Fibroblast of peridontal ligament (primary cell): ENCODE results near the gene CHRM4.

Experiments used
- DNase-seq: peaks from one replicate; pipeline ENCODE4 v3.0.0-alpha.2; 2010; ENCODE audit errors: extremely low read depth

Gene CHRM4

DNA sequence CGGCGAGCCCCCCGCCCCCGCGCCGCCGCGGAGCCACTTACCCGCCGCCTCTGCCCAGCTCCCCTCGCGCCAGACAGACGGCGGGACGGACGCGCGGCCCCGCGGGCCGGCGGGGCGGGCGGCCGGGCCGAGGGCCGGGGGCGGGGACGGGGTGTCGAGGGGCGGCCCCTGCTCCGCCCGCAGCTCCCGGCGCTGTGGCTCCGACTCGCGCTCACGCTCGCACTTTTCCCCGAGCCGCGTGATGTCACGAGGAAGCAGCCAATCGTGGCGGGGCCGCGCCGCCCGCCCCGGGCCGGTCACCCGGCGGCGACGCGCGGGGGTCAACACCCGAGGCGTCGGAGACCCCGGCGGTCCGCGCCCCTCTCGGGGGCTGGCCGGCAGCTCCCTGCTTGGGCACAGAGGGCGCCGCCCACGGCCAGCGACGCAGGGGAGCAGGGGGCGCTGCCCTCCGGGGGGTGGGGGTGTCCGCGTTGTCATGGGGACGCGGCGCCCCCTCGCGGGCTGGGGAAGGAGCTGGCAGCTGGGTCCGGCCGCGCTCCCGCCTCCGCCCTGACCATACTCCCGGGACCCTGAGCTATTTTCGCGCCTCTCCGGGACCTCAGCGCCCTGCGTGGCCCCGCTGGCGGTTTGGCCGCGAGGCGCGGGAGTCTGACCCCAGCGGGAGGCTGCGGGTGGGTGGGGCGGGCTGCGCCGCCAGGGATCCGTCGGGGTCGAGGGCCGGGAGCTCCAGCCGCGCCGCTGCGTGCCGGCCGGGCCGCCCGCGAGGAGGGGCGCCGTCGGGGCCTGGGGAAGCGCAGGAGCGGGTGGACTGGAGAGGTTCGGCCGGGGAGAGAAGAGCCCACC lies at the start of gene CHRM4:
Gene CHRM4, minus strand, starts transcription at position 199 of the 843 bp plus-strand sequence. CDS start 5,219 bp downstream, outside the sequence.
- no peak for DNase-seq

DNA sequence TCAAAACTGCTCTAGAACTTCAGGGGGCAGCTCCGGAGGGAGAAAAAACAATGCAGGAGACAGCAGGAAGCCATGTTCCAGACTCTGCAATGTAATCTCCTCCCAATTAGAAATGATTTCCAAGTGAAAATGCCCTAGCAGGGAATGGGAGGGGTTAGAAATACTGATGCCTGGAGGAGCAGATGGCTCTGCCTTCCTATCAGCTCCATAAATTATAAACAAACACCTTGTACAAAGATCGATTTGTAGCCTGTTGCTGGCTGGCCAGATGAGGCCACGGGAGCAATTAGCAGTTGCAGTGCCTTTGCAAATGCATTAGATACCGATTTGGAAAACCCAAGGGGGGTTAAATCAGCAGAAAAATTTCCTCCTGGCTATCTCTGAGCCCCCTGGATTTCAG lies 46.6 kb upstream of the CHRM4 start:
- DNase-seq, result no peak

DNA sequence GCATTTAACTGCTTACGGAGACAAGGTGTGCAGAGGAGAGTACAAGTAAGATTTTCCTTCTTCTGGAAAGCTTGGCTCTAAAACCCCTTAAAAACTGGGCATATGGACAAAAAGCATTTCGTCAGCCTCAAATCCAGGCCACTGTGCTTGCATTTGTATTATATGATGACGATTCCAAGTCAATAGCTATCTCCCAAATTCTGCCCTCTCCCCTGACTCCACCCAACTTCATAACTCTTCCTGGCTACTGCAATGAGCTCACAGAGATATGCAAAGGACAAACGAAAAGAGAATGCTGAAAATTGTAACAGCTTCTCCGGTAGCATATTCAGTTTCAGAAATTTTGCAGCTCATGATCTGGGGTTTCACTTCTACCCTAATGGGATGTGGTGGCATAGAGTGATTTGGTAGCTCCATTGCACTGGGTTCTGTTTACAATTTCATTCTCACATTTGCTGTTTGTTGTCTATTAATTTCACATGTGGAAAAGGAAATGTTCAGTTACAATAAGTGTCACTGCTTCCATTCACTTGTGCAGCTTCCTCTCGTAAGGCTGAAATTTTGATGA lies 45.6 kb upstream of the CHRM4 start:
- DNase-seq, result peak; percentile 40

DNA sequence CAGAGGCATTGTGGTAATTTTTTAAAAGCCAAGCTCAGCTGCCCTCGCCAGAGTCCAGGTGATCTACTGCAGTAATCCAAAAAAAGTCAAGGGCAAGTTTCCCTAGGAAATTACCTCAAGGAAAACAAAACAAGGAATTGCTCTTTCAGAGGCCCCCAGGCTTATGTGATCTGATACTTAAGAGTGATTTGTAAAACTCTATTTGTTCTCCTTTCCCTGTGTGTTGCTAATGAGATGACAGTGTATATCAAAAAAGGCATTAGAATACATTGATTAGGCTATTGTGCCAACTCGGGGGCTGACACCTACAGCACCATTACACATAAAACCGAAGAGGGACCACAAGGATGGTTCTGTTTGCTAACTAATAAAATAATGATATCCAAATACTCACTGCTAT lies 44.5 kb upstream of the CHRM4 start:
- DNase-seq, result no peak

DNA sequence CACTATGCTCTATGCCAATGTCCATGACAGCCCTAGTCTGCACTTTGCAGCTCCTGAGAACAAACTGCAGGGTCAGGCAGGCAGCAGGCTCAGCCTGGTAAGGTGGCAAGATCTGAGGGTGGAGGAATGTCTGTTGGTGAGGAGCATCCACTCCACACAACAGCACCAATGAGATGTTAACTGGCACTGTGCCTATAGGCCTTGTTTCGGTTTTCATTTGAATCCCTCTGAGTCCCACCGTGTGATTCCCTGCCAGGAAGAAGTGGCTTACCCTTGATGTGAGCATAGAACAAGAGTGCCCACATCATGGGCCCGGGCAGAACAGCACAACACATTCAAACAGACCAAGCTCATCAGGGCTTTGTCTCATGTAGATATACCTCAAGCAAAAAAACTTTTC lies 44.1 kb upstream of the CHRM4 start:
- DNase-seq, result peak; percentile 12

DNA sequence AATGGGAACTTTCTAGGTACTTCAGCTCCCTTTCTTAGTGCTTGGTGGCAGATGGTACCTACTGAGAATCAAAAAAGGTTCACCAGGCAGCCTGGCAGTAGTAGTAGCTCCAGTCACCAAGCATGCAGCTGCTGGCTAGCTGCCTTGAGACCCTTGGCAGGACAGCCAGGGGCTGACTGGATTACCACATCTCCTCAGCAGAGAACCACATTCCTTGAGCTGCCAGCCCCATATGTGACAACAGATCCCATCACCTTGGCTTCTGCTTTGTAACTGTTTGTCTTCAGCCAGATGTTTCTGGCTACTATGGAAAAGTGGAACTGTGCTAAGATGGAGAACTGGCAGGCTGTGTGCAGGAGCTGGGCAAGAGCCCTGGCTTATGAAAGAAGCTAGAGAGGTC lies 39.6 kb upstream of the CHRM4 start:
- no peak for DNase-seq

DNA sequence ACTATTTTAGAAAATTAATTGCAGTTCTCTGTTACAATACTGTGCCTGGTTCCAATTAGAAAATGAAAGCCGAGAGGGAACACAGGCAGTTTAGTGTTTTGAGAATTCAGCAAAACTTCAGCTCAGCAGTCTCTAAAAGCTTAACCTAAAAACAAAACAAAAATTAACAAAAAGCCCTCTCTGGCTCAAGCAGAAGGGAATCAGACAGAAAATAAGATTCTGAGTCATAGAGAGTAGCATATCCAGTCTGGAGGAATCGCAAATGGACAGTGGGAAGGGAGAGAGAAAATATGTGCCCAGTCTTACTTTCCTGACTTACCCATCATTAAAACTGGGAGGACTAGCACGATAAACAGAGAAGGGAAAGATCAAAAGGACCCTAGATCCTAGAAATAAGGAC lies 38.1 kb upstream of the CHRM4 start:
- peak; percentile 65 for DNase-seq

DNA sequence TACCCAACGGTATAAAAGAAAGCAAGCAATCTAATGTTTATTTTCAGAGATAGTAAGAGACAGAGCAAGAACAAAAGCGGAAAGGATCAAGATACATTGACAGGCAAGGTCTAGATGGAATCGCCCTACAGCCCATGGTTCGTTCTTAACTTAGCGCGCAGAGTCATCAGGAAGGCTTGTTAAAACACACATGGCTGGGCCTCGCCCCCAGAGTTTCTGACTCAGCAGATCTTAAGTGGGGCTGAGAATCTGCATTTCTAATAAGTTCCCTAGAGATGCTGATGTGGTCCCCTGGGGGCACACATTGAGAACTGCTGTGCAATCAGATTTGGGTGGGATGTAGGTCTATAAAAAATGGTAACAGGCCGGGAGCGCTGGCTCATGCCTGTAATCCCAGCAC lies 35.8 kb upstream of the CHRM4 start:
- DNase-seq, result no peak

DNA sequence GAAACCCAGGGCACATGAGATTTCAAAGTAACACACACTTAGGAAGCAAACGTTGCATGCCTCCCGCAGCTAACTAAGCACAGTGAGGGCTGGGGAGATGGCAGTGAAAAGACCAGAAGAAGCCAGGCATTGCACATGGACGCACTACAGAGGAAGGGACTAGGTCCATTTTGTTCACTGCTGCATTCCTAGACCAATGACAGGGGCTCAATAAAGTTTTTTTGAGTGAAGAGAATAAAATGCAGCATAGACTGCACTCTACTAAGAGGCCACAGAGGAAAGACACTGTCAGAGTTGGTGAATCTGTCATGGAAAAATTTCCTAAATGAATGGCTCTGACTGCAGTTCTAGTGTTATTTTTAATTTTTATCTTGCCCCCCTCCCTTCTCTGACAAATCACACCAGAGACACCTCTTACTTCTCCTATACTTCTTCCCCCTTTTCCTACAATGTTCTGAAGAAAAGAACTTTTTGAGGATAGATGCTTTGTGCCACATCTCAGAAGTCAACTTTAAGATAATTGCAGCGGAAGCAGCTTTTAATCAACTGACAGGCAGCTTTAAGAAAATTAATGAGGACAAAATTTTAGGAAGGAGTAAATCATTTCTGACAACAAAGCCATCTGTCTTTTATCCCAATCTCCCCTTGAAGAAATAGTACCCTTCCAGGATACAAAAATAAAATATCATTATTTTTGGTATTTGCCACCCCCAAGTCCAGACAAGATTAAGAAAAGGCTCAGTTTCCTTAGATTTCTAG lies 34.8 kb upstream of the CHRM4 start:
- DNase-seq, result no peak

DNA sequence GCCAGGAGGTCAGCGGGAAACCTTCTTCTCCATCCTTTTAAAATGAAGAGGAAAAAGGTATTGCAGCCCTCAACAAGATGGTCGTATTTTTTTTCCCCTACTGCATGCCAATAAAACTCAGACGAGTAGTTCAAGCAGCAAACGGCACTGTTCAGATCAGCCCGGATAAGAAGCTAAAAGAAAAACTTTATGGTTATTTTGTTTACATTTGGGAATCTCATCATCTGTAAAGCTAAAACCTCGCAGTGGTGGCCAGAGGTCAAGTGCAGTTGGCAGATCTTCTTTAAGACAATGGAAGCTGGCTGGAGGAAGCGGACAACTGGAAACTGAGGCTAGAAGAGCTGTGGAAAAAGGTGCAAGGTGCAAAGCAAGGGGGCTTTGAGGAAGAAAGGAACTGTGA lies 31.0 kb upstream of the CHRM4 start:
- DNase-seq, result peak; percentile 29

DNA sequence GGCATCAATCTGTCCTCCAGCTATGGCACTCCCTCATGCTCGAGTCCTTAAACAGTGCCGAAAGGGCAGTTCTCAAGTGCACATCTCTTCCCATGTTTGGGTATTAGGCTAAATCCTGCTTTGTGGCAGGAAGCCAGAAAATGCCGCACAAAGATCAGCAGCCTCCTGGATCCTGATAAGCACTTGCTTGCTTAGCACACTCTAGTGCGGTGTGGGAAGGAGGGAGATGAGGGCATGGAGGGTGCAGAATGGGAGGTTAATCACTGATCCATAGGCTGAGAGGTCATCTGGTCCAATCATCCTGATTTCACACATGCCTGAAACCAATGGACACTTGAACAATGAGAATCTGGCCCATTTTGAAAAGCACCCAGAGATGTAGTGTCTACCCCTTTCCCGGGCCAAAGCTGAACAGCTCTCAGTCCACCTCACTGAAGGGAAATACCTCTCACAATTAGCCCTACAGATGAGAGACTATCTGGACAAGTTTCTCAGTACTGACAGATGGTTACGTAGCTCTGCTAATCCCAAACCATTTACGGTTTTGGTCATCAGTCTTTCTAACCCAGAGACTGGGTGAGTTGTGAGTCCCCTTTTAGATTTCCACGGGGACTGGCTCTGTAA lies 29.8 kb upstream of the CHRM4 start:
- no peak for DNase-seq

DNA sequence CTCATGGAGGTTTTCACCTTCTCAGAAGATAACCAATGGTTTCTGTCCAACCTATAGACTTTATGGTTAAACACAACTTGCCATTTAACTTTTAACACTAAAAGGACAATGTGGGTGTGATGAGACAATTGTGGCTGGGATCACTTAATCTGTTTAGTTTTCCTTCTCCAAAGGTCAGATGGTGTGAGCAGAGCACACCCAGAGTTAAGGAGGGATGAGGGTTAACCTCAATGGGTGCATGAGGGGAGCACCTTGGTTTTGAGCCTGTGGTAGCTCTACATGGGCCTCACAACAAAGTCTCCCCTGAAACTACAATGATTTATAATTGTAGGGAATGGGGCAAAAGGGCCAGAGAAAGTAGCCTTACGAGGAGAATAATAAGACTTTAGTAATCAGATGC lies 28.9 kb upstream of the CHRM4 start:
- no peak for DNase-seq

DNA sequence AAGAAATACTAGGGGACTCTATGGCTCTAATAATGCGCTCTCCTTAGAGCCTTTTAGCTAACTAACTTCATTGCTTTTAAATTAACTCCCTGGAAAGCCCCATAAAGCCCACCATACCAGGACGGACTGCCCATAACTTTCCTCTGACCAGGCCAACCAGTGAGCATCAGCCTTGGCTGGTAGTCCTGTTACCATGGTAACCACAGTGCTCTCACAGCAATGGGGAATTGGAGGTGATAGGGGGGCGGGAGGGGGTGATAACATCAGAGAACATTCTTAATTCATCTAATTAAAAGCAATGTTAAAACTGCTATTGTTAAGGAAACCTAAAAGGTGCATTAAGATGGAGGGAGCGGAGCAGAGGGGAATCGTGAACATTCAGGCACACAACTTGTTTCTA lies 27.2 kb upstream of the CHRM4 start:
- DNase-seq, result no peak

DNA sequence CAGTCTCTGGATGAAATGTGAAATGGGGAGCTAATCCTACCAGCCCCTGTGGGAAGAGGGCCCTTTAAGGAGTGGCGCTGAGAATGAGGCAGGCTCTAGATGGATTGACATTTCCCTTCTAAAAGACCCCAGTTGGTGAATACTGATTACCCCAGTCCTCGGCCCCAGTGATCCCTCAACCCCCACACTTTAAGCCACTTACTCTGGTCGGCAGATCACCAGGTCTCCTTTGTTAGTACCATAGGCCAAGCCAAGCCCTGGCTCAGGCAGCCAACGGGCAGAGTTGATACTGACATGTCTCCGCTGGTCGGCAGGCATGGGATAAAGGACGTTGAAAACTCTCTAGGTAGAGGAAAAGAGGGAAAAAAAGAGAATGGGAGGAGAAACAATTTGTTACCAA lies 26.1 kb upstream of the CHRM4 start:
- no peak for DNase-seq

DNA sequence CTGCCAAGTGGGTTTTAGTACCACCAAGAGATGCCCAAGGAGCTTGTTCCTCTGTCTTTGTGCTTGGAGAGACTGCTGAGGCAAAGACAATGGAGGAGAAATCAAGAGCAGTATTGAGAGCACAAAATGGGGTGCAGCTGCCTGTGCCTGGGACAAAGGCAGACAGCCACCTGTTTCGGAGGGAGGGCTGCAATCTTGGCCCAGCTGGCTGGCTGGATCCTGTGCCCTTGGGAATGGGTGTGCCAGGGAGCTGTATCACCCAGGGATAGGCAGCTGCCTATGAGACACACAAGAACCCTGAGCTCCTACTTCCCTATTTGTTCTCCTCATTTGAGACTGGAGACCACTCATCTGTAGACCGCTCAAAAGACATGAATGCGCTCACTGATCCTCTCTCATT lies 23.3 kb upstream of the CHRM4 start:
- no peak for DNase-seq

DNA sequence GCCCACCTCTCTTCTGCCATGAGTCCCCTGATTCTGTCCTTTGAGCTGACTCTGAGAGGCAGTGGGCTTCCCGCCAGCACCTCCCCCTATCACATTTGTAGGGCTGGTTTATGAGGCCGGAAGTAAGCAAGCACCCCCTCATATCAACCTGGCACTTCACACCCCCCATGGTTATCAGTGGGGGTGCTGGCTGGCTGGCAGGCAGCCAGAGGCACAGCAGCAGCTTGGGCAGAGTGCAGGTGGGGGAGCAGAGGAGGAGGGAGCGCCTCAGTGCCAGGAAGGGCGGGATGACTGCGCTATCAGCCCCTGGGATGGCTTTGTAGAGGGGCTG lies 22.9 kb upstream of the CHRM4 start:
- DNase-seq, result no peak

DNA sequence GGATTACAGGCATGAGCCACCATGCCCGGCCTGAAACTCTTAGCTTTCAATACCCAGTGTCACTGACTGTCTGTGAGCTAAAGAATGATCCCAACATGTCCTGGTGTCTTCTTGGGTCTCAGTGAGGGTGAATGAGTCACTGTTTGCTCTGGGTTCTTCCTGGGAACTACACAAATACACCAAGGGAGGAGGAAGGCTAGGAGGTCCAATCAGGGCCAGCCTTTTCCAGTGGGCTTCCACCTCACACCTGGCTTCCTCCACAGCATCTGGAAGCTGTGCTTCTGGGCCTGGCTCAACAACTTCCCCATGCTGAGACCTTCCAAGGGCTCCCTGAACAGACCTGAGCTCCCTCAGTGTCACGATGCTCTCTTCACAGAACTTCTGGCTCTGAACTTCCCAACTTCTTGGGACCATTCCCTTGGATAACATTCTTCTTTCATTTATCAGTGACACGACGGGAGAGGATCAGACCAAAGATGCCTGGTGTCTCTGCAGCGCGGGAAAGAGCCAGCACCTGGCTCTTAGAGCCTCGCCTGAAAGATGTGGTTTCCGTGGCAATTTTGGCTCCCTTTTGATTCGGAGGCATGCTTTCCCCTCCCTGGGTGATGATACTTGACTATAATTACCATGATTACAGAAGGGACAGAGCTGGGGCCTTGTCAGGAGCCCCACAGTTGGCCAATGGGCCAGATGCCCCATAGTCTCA lies 22.3 kb upstream of the CHRM4 start:
- DNase-seq, result no peak

DNA sequence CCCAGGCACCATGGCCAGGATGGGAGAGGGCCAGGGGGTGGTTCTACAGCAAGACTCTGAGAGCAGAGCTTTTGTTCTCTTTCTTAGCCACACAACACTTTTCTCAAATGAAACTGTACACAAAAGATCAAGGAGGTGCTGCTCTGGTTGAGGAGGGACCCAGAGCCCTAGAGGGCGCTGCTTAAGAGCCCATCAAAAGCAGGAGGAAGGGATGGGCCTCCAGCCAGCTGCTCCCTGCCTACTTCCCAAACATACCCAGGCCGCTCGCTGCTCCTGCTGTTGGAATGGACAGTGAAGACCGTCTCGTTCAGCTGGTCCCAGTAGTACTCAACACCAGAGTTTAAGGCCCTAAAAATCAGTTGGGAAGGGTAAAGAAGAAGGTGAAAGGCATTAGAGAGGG lies 18.4 kb upstream of the CHRM4 start:
- peak; percentile 43 for DNase-seq

DNA sequence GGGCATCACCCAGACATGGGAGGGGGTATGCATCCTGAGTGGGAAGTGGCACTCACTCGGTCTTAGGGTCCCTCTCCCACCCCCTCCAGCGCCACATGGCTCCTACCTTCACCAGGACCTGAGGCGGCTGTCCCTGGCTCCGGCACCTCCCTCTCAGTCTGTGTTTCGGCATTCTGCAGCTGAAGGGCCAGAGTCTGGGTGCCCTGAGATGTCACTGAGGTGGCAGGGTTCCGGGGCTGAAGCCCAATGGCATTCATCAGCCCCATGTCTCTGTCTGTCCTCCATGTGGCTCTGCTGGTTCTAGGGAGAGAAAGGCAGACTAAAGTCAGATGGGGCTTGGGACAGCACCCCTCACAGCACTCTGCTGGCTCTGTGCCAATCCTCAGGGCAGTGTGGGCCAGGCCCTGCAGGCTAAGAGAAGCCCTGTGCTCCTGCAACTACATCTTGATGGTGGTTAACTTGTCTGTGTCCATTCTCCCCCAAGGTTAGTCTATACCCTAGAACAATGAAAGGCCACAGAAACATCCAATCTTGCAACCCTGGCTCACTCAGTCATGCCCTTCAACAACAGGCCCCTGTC lies 16.9 kb upstream of the CHRM4 start:
- no peak for DNase-seq

DNA sequence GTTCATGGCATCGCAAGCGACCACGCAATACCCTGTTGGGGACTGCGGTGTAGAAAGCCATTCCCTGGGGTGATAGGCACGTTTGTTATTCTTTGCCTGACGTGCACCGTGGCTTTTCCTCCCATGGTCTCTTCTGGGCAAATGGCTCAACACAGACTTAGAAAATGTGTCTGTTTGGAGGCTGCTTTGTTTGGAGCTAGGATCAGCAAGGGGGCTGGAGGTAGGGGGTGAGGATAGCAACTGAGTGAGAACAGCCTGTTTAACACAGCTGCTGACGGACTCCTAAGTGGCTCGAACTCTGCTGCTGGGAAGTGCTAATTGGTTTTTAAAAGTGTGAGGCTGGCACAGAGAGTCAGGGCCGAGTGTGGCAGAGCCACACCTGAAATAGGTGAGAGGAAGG lies 16.1 kb upstream of the CHRM4 start:
- no peak for DNase-seq

DNA sequence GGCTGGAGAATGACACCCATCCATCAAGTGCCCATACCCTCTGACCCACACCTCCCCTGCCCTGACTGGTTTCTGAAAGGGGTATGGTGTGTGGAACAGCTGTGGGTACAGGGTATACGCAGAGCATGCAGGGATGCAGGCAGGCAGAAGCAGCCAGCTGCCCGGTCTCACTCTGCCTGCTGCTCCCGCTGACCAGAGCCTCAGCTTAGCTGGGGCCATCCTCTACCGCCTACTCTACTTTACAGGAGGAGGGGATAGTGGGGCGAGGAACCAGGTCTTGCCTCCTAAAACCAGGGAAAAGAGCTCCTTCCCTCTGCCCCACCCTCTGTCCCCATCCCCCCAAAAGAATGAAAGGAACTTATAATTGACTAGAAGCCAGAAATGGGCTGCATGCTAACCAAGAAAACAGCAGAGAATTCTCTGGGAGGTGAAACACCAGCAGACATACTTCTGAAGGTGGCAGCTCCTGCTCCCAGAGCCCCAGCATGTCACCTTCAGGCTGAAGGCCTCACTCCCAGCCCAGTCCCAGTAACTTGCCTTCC lies 13.0 kb upstream of the CHRM4 start:
- DNase-seq, result no peak
